ENCODE measurements around the gene GFRA1.

The GFRA1 gene

GRCh38 chr10:116096526-116096925 is 176.5 kb downstream of the GFRA1 start:
- DNase-seq = no peak

DNA sequence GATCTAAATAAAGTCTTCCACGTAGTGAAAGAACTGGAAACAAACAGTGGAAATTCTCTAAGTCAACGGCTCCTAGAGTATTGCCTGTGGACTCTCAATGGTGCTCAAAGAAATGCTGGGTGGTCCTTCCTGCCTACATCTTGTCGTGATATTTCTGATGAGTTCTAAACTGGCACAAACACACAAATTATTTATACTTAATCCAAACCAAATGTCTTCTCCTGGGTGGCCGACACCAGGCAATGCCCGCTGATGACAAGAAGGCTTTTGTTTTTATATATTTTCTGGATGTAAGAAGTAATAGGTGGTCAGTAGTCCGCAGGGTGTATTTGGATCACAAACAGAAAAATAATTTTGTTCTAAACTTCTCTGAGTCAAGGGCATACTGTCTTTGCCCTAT is 178.7 kb downstream of the GFRA1 start:
- no peak for DNase-seq

GRCh38 chr10:116093031-116093430 is 180.0 kb downstream of the GFRA1 start:
- no peak for DNase-seq

GRCh38 chr10:116088985-116089384 is 184.0 kb downstream of the GFRA1 start:
- no peak for DNase-seq

- DNase-seq = no peak
Measured at GRCh38 chr10:116085323-116085722, 187.7 kb downstream of the GFRA1 start.

- DNase-seq = no peak
Measured at GRCh38 chr10:116084161-116084560, 188.8 kb downstream of the GFRA1 start.

DNA sequence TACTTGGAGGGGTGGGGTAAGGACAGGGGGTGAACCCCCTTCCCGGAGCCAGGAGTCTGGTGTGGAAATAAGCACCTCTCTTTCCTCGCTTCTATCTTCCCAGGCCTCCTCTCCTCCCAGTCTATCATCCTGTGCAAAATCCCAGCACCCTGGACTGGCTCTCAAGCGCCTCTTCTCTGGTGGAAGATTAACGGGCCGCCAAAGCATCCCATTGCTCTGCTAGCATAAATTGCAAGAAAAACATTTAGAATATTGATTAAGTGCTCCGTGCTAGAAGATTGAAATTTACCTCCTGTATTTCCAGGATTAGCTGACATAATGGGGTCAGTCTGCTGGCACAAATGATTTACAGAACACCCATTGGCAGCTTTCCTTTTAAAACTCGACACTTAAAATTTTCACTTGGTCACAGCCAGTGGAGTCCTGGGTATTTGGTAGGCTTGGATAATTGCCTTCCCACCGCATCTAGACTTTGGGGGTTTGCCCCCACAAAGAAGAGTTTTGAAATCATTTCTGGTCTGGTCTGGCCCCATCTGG is 189.7 kb downstream of the GFRA1 start:
- no peak for DNase-seq

GRCh38 chr10:116082762-116083161 is 190.2 kb downstream of the GFRA1 start:
- DNase-seq = no peak

DNA sequence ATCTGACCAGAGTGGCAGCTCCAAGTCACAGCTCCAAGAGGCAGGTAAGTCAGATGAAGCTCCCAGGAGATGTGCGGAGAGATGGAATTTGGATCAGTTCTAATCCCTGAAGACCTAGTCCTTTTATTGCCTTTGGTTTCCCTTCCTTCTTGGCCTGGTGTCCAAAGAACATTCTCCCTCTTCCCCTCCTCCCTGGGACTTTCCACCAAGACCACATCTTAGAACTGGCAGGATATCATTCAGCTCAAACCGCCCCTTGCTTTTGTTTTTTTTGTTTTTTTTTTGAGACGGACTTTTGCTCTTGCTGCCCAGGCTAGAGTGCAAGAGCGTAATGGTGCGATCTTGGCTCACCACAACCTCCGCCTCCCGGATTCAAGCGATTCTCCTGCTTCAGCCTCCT is 190.8 kb downstream of the GFRA1 start:
- DNase-seq = no peak

GRCh38 chr10:116080553-116080952 is 192.5 kb downstream of the GFRA1 start:
- no peak for DNase-seq

DNA sequence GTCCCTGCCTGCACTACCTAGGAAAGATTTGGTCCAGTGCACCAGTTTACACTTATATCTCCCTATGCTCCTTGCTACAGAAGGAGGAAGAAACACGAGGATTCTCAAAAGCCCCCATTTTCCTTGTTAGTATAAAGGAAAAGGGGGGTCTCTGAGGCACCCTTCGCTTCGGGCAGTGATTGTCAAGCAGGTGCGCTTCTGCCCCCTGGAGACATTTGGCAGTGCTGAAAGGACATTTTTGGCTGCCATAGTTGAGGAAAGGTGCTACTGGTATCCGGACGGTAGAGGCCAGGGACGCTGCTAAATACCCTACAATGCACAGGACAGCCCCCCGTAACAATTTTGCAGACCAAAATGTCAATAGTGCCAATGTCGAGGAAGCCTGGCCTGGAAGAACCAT is 193.7 kb downstream of the GFRA1 start:
- no peak for DNase-seq

GRCh38 chr10:116076621-116077020 is 196.4 kb downstream of the GFRA1 start:
- no peak for DNase-seq

- no peak for DNase-seq
Measured at GRCh38 chr10:116073510-116073909, 199.5 kb downstream of the GFRA1 start.

DNA sequence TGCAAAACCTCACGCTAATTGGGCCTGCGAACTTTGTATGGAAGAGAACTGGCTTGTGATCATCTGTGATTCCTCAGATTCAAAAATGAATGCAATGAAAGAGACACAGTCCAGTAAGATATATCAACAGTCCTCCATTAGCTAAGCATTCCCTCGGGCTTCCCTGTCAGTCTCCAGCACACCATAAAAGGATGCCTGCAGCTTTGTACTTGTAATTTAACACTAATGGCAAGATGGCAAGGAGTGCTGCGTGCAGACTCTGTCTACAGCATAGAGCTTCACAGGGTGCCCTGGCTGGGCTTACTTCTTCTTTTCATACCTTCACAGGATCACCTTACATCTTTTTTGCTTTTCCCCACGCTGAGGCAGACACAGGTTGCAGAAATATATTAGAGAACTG is 200.0 kb downstream of the GFRA1 start:
- no peak for DNase-seq

- no peak for DNase-seq
Measured at GRCh38 chr10:116071453-116072148, 201.4 kb downstream of the GFRA1 start.

DNA sequence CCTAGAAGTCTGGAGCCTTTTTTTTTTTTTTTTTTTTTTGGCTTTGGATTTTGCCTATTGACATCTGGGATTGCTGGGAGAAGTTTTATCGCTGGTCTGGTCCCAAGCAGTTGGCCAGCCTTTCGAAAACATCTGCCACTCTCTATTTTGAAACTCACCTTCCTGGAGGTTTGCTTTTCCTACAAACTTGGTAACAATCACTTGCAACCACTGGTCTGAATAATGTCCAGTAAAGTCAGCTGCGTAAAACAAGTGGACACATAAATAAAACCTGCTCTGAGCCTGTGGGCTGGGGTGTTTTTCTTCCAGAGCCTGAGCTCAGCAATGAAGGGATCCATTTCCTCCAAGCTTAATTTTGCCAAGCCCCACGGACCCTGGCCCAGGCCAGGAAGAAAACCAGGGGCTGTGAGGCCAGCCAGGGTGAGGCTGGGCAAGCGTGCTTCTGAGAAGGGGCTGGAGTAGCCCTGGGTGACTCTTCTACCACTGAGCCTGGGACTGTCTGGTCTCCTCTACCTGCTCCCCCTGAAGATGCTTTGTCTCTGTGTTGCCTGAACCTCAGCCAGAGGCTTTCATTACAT is 202.2 kb downstream of the GFRA1 start:
- no peak for DNase-seq

DNA sequence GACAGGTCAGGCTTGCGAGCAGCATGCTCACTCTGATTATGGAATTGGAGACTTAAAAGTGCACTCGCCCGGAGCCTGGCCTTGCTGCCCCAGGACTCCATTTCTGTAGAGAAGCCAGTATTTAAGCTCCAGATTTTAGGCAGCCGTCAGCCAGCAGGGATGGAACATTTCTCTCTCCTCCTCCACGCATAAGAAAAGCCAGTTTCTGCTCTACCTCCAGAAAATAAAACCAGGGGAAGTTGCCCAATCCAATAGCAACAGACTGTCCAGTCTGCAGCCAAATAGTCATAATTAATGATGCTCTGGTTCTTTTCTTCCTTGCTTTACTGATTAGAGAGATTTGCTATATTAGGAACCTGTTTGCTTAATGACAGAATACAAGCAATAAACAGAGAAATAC is 203.2 kb downstream of the GFRA1 start:
- no peak for DNase-seq

GRCh38 chr10:116067825-116068224 is 205.2 kb downstream of the GFRA1 start:
- no peak for DNase-seq

DNA sequence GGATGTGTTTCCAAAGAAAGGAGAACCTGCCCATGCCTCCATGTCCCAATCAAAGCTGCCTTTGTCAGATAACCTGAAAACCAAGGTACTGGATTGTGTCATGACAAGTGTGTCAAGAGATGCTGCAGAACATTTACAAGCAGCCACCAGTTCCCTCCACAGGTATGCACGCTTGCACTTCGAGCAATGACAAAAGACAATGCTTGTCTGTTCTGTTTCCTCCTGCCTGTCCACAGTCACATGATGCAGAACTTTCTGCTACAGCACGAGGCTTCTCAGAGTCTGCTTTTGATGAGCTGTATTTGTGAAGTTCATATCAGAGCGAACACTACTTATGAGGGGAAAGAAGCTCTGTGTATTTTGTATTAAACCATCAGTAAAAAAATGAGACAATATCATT is 209.9 kb downstream of the GFRA1 start:
- DNase-seq = no peak

- DNase-seq = no peak
Measured at GRCh38 chr10:116060864-116061263, 212.1 kb downstream of the GFRA1 start.

- no peak for DNase-seq
Measured at GRCh38 chr10:116059320-116059719, 213.7 kb downstream of the GFRA1 start.

- DNase-seq = no peak
Measured at GRCh38 chr10:116056445-116057293, 216.3 kb downstream of the GFRA1 start.

GRCh38 chr10:116055917-116056252 is 217.1 kb downstream of the GFRA1 start:
- DNase-seq = no peak

Data from activated T-cell treated with anti-CD3 and anti-CD28 coated beads, Interleukin-2, amount 50 U/mL, for 1 hour (primary cell).